GM18909 (cell line): ENCODE measurements around the gene PAX5.

Source experiments
- ATAC-seq: cut with Tn5 transposase; IDR thresholded peaks from one replicate; pipeline ENCODE4 v1.9.1; 2021; ENCODE audit warnings: mild to moderate bottlenecking; ENCODE audit not compliant: unreplicated experiment, poor library complexity

Gene PAX5

GRCh38 chr9:36992501-36993316, 41.4 kb downstream of the PAX5 start:
- no peak for ATAC-seq

- no peak for ATAC-seq
Observed at GRCh38 chr9:36991516-36992134, 42.4 kb downstream of the PAX5 start.

- no peak for ATAC-seq
Observed at GRCh38 chr9:36988848-36989247, 45.2 kb downstream of the PAX5 start.

GRCh38 chr9:36987891-36988290, 46.2 kb downstream of the PAX5 start:
- peak; percentile 47 for ATAC-seq

GRCh38 chr9:36987409-36987808, 46.7 kb downstream of the PAX5 start:
- ATAC-seq, result no peak

GRCh38 chr9:36986468-36987408, 47.3 kb downstream of the PAX5 start:
- ATAC-seq, result no peak

- no peak for ATAC-seq
Observed at GRCh38 chr9:36985769-36986467, 48.1 kb downstream of the PAX5 start.

GRCh38 chr9:36985061-36985768, 48.9 kb downstream of the PAX5 start:
- ATAC-seq, result no peak

- ATAC-seq, result no peak
Observed at GRCh38 chr9:36980148-36980974, 53.7 kb downstream of the PAX5 start.

GRCh38 chr9:36976371-36977030, 57.6 kb downstream of the PAX5 start:
- ATAC-seq, result no peak

GRCh38 chr9:36974731-36975130, 59.3 kb downstream of the PAX5 start:
- no peak for ATAC-seq

GRCh38 chr9:36971935-36972488, 62.1 kb downstream of the PAX5 start:
- ATAC-seq, result no peak

- ATAC-seq, result no peak
Observed at GRCh38 chr9:36970007-36970888, 63.8 kb downstream of the PAX5 start.

- no peak for ATAC-seq
Observed at GRCh38 chr9:36969216-36969771, 64.8 kb downstream of the PAX5 start.

- no peak for ATAC-seq
Observed at GRCh38 chr9:36968574-36969215, 65.4 kb downstream of the PAX5 start.

- no peak for ATAC-seq
Observed at GRCh38 chr9:36967997-36968396, 66.1 kb downstream of the PAX5 start.
